Stimulated activated CD8-positive, alpha-beta memory T cell treated with anti-CD3 and anti-CD28 coated beads, Interleukin-4, amount 100 ng/mL, for 1 hour (primary cell): ENCODE measurements around the gene SLC16A4.

Source experiments
- DNase-seq, 2 donors: peaks; one replicate each; pipeline ENCODE4 v3.0.0-alpha.2; 2020; ENCODE audit warnings: low read depth in 2 of 2, low spot score in 1 of 2

SLC16A4 gene

GRCh38 chr1:110361856-110362255, 29.0 kb downstream of the SLC16A4 start:
- no peak for DNase-seq

- DNase-seq = no peak
Measured at GRCh38 chr1:110360431-110360830, 30.4 kb downstream of the SLC16A4 start.

- no peak for DNase-seq
Measured at GRCh38 chr1:110356379-110356778, 34.4 kb downstream of the SLC16A4 start.

GRCh38 chr1:110355321-110355720, 35.5 kb downstream of the SLC16A4 start:
- DNase-seq = no peak

GRCh38 chr1:110350360-110350759, 40.5 kb downstream of the SLC16A4 start:
- DNase-seq = no peak

GRCh38 chr1:110348771-110349170, 42.1 kb downstream of the SLC16A4 start:
- no peak for DNase-seq

- DNase-seq = no peak
Measured at GRCh38 chr1:110348050-110348449, 42.8 kb downstream of the SLC16A4 start.

GRCh38 chr1:110347182-110347893, 43.5 kb downstream of the SLC16A4 start:
- no peak for DNase-seq

- DNase-seq = no peak
Measured at GRCh38 chr1:110346690-110347089, 44.1 kb downstream of the SLC16A4 start.

- no peak for DNase-seq
Measured at GRCh38 chr1:110345480-110345879, 45.3 kb downstream of the SLC16A4 start.

- no peak for DNase-seq
Measured at GRCh38 chr1:110344152-110344551, 46.7 kb downstream of the SLC16A4 start.

- DNase-seq = no peak
Measured at GRCh38 chr1:110343249-110343648, 47.6 kb downstream of the SLC16A4 start.

GRCh38 chr1:110341872-110342331, 48.9 kb downstream of the SLC16A4 start:
- no peak for DNase-seq

- DNase-seq = no peak
Measured at GRCh38 chr1:110341146-110341871, 49.5 kb downstream of the SLC16A4 start.

GRCh38 chr1:110340207-110340468, 50.7 kb downstream of the SLC16A4 start:
- no peak for DNase-seq

- DNase-seq = peak in 1 of 2 donors; percentile 23
Measured at GRCh38 chr1:110339407-110340206, 51.2 kb downstream of the SLC16A4 start.

GRCh38 chr1:110338886-110339406, 51.9 kb downstream of the SLC16A4 start, which contains the start of gene RBM15:
RBM15 (plus strand) TSS chr1:110339377; CDS start chr1:110339406, 29 bp downstream.
- peak; percentile 82 to 94 for DNase-seq

- peak; percentile 87 to 90 for DNase-seq
Measured at GRCh38 chr1:110338309-110338885, 52.4 kb downstream of the SLC16A4 start.

GRCh38 chr1:110337704-110338308, 53.0 kb downstream of the SLC16A4 start:
- DNase-seq = no peak

- no peak for DNase-seq
Measured at GRCh38 chr1:110336300-110337039, 54.4 kb downstream of the SLC16A4 start.
